HG03045 (cell line): ENCODE measurements around the gene TMEM9.

Source experiments
- ATAC-seq: cut with Tn5 transposase; IDR thresholded peaks from one replicate; pipeline ENCODE4 v1.9.1; 2021; ENCODE audit warnings: mild to moderate bottlenecking, moderate library complexity; ENCODE audit not compliant: unreplicated experiment

The TMEM9 gene

DNA sequence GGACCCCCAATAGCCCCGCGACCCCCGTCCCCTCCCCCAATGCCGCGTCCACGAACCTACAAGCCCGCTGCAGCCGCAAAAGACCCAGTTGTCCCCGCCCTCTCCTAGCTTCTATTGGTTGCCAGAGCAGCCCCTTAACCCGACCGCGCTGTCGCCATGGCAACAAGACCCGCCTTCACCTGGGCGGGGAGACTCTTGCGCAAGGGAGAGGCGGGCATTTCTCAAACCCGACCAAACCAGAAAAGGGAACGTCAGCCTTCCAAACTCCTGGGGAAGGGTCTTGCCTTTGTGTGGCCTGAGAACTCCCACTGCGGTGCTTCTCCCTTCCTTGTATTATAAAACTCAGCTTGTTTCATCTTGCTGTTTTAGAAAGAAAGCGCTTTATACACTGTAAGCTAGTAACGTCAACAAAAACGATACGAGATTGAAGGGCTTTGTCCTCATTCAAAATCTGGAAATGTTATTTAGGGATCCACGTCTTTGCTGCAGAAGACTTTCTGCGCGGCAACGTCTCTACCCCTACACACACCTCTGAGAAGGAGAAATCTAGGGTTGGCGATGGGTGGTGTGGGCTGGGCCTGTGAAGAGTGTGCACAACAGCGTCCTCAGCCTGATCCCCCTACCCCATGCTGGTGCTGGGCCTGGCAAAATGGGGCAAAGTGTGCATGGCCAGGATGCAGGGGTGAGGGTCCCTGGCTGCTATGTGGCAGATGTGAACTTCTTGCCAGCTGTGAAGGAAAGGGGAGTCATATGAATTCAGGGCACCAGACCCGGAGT is at the start of gene TMEM9:
TSS of gene TMEM9 (minus strand) at position 86 of the 777 bp plus-strand sequence. CDS start 551 bp downstream, outside the sequence.
- peak; percentile 94 for ATAC-seq

- no peak for ATAC-seq
Observed at GRCh38 chr1:201198598-201198997, 44.3 kb upstream of the TMEM9 start.

DNA sequence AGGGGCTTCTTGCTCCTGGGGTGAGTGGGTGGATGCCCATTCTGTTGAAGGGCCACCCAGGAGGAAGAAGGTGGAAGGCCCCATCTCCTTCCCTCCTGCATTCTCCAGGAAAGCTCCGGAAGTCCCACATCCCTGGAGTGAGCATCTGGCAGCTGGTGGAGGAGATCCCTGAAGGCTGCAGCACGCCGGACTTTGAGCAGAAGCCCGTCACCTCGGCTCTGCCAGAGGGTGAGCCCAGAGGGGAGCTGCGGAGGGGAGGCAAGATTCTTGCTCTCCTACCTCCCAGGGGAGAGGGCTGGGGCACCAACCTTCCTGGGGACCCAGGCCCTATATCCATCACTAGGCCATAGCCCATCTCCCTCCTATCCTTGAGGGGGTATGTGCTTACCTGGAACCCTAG is 39.8 kb upstream of the TMEM9 start:
- no peak for ATAC-seq

DNA sequence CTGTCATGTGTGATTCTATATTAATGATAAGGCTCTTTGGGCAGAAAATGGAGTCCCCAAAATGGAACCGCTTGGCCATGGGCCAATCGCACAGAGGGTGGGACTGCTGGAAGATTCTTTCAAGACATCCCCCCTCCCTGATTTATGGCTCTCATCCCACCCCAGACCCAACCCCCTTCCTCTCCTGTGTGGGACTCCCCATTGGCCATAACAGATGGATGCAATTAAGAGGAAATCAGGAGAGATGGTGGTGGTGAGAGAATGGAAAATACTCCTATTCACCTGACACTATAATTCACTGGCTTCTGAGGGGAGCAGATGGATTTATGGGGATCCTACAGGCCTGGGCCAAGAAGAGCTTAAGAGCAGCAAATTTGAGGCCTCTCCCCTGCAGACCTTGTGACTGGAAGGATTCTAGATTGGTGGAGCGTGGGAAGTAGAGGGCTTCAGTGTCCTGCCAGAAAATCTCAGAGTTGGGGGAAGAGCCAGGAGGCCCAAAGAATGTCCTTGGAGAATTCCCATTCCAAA is 38.1 kb upstream of the TMEM9 start:
- ATAC-seq, result no peak

DNA sequence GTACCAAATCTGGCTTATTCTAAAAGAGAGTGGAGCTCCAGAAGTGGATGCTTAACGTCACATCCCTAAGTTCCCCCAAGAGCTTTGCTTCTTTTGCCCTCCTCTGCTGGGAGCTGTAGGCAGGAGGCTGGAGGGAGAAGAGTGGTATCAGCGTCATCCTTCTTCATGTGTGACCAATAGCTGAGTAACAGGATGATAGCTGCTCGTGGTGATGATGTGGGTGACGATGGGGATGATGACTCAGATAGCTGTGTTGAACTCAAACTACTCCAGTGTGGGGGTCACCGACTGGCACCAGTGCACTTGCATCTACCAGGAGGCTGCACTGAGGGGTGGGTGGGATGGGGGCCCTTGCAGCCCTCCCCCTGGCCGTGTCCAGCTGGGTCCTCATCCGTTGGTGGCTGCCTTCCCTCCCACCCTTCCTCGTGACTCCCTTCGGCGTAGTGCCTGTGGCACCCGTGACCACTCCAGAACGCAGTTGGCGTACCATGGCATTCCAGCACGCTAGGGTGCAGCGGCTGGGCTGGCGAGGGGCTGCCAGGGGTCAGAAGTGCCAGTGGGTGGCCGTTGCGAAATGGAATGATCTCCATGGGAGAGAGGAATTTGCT is 37.5 kb upstream of the TMEM9 start:
- ATAC-seq, result no peak

DNA sequence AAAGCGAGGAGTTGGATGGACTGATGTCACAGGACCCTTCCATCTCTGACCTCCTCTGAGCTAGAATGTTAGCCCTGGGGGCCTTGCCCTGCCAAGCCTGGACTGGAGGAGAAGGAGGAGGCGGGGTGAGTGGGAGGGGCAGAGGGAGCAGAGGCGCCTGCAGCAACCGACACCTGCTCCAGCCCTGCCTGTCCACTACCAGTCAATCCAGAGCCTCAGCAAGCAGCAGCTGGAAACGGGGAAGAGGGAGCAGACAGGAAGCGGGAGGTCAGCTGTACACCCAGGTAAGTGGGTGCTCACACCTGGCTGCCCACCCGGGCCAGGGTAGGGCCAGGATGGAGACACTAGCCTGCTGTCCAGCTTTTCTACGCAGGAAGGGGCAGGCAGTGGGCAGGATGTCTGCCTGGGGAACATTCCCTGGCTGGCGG is 36.4 kb upstream of the TMEM9 start, which contains the start of gene IGFN1:
TSS of gene IGFN1 (plus strand) at position 201 of the 428 bp plus-strand sequence. CDS start 2,470 bp downstream, outside the sequence.
- ATAC-seq, result no peak

DNA sequence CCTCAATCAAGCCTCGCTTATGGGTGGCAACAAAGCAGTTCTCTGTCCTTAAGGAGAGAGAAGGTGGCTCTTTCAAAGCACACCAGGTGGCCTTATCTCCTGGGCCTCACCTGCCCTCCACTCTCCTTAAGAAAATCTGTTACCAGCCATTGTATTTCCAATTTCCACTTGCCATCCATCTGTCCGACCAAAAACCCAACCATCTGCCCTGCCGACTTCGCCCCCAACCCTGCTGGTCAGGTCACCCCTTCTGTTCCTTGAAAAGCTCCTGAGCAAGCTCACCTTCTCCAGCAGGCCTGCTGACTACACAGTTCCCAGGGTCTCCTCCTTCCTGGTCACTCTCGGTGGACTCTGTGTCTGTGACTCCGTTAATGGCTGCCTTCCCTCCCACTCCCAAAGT is 35.7 kb upstream of the TMEM9 start:
- ATAC-seq, result no peak

GRCh38 chr1:201189085-201189484 is 34.8 kb upstream of the TMEM9 start:
- ATAC-seq, result no peak

GRCh38 chr1:201186192-201186591 is 31.9 kb upstream of the TMEM9 start:
- ATAC-seq, result no peak

- no peak for ATAC-seq
Observed at GRCh38 chr1:201185527-201186128, 31.4 kb upstream of the TMEM9 start.

DNA sequence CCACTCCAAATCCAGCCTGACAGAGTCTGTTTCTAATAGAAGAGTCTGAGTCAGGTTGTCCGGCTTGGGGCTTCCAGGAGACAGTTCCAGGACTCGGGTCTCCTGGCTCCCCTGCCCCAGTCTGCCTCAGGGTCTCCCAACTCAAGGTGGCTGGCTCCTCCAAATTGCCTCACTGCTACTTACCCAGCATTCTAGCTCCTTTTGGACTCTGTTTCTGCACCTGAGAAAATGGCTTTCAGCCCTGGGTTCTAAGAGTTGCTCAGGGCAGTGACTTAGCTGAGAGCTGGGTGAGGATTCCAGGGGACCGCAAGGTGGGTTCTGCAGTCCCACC is 30.8 kb upstream of the TMEM9 start:
- no peak for ATAC-seq

DNA sequence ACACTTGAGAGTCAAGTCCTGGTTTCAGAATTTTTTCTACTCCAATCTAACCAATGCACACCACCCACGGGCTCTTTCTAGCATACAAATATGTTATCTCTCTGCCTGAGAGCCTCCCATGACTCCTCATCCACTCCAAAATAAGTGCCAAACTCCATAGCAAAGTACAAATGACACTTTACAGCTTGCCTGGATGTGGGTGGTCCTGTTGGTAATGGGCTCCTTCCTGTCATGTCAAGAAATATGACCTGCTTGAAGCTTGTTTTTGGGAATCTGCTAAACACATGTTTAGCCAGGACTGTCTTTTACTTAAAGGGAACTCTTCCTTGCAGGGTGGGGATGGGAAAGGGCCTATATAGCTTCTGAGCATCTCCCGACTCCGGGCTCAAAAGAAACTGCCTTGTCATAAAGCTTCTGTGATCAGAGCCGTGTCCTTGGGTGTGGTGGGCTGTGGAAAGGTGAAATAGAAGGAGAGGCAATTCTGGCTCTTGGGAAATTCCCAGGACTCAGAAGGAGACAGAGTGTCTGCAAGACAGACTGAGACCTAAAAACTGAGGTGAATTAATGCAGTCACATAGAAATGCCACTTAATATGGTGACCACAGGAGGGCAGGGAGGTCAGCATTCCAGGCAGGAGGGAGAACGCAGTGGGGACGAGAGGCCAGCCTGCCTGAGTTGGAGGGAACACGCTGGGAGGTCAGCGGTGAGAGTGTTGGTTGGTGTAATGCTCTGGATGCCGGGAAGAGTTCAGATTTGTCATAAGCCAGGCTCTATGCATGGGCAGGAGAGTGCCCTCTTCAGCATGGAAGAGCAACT is 30.2 kb upstream of the TMEM9 start:
- ATAC-seq, result no peak

GRCh38 chr1:201183753-201184152 is 29.5 kb upstream of the TMEM9 start:
- no peak for ATAC-seq

- no peak for ATAC-seq
Observed at GRCh38 chr1:201183209-201183608, 28.9 kb upstream of the TMEM9 start.

- ATAC-seq, result no peak
Observed at GRCh38 chr1:201181726-201182125, 27.5 kb upstream of the TMEM9 start.

GRCh38 chr1:201181323-201181722 is 27.0 kb upstream of the TMEM9 start:
- no peak for ATAC-seq

DNA sequence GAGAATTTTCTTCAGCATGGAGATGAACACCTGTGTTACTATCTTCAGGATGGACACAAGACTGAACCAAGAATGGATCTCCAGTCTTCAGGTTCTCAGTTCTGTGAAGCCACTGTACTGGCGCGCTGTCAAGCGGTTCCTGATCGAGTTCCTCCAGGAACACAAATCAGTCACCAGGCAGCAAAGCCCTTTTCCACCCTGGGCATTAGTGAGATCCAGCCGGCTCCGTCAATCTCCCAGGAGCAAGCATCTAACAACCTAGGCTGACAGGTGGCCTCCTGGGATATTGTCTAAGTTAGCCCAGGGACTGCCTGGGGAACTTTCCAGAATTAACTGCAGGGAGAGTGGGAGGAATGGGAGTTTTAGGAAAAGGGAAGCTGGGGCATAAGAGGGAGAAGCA is 26.6 kb upstream of the TMEM9 start:
- no peak for ATAC-seq

DNA sequence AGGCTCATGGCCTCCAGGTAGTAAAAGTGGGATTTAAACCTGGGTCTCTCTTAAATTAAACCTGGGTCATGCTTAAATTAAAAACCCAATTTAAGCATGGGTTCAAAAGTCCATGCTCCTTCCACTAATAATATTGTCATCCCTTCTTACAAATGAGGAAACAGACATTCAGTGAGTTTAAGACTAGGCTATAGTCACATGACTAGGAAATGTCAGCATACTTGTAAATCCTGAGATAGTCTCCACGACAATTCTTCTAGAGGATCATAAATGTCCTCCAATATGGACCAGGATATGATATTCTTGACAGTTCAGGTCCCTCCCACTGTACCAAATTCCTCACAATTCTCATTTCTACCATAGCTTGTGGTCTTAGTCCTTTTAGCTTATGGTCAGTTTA is 25.9 kb upstream of the TMEM9 start:
- no peak for ATAC-seq

GRCh38 chr1:201178718-201179117 is 24.4 kb upstream of the TMEM9 start:
- ATAC-seq, result no peak

DNA sequence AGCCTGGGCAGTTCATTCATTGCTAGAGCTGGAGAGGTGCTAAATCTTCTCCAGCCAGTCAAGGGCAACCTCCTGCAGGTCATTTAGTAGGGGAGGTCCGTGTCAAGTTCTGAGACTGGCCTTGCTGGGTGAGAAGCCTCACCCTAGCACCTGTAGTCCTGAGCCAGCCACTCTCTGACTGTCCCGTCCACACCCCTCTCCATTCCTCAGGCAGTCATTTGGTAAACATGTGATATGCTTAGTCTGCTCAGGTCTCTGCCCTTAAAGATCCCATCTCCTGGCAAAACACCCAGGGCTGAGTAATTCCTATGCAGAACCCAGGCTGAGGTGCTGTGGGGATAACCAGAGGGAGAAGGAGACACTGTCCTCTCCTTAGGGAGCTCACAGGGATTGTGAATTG is 22.7 kb upstream of the TMEM9 start:
- no peak for ATAC-seq
